NB4 (cell line): ENCODE data around the gene MYOZ3.

Experiments
- POLR2A ChIP-seq: IDR thresholded peaks from 2 replicates; pipeline ENCODE4 v1.6.1; 2011; ENCODE audit warnings: mild to moderate bottlenecking; ENCODE audit not compliant: insufficient read length; ENCODE audit errors: extremely low read depth
- TF ChIP-seq, protein P1 (sequence below): IDR thresholded peaks from one replicate; pipeline ENCODE4 v1.5.1; 2012; ENCODE audit warnings: low read depth, low read length

GRCh38 chr5:150700246-150700593, 39.2 kb downstream of the MYOZ3 start:
- TF ChIP-seq, protein P1, sequence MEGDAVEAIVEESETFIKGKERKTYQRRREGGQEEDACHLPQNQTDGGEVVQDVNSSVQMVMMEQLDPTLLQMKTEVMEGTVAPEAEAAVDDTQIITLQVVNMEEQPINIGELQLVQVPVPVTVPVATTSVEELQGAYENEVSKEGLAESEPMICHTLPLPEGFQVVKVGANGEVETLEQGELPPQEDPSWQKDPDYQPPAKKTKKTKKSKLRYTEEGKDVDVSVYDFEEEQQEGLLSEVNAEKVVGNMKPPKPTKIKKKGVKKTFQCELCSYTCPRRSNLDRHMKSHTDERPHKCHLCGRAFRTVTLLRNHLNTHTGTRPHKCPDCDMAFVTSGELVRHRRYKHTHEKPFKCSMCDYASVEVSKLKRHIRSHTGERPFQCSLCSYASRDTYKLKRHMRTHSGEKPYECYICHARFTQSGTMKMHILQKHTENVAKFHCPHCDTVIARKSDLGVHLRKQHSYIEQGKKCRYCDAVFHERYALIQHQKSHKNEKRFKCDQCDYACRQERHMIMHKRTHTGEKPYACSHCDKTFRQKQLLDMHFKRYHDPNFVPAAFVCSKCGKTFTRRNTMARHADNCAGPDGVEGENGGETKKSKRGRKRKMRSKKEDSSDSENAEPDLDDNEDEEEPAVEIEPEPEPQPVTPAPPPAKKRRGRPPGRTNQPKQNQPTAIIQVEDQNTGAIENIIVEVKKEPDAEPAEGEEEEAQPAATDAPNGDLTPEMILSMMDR: no peak
- TF ChIP-seq POLR2A: no peak
